ENCODE results near the gene NUTM1. TPM values are rescaled to one million over a fixed set of nuclear protein-coding genes. Genes with fewer than 3 reads are reported as not detected.
"Not testable (repeated sequence)": the region's sequence is repeated elsewhere in the genome, so short reads cannot be mapped to it uniquely, and the experiment has no call there.

Gene NUTM1
- total RNA-seq, 1 donor: under 0.01 TPM

DNA sequence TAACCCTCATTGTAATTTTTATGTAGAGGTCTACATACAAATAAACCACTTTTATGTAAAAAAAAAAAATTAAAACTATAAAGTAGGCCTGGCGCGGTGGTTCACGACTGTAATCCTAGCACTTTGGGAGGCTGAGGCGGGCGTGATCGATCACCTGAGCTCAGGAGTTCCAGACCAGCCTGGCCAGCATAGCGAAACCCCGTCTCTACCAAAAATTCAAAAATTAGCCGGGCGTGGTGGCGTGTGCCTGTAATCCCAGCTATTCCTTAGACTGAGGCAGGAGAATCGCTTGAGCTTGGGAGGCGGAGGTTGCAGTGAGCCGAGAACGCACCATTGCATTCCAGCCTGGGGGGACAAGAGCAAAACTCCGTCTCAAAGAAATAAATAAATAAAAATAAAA is 4.8 kb upstream of the NUTM1 start:
- TF ChIP-seq, protein P1, sequence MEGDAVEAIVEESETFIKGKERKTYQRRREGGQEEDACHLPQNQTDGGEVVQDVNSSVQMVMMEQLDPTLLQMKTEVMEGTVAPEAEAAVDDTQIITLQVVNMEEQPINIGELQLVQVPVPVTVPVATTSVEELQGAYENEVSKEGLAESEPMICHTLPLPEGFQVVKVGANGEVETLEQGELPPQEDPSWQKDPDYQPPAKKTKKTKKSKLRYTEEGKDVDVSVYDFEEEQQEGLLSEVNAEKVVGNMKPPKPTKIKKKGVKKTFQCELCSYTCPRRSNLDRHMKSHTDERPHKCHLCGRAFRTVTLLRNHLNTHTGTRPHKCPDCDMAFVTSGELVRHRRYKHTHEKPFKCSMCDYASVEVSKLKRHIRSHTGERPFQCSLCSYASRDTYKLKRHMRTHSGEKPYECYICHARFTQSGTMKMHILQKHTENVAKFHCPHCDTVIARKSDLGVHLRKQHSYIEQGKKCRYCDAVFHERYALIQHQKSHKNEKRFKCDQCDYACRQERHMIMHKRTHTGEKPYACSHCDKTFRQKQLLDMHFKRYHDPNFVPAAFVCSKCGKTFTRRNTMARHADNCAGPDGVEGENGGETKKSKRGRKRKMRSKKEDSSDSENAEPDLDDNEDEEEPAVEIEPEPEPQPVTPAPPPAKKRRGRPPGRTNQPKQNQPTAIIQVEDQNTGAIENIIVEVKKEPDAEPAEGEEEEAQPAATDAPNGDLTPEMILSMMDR (IDR thresholded peaks at IDR 0.05; ENCODE audit: extremely low read depth, low read depth, low read length): no peak
- peak overlapping the region; percentile 99 for H3K4me3 ChIP-seq (ENCODE audit: insufficient read depth, low read length)
- peaks cover 38% of the 10 kb centered on the region for H3K4me1 ChIP-seq (ENCODE audit: insufficient read depth, low read length)
- DNase-seq (ENCODE audit: insufficient read length, low spot score, missing footprints): no peak
- H3K27me3 ChIP-seq (ENCODE audit: insufficient read depth, low read length): no peaks in the 10 kb centered on the region
- H3K4me2 ChIP-seq (ENCODE audit: insufficient read depth, low read length): peak overlapping the region; percentile 99
- peak overlapping the region; percentile 73 for H3K27ac ChIP-seq (ENCODE audit: low read depth, low read length)
- H3K79me2 ChIP-seq (ENCODE audit: insufficient read depth, low read length): peaks cover 64% of the 10 kb centered on the region
- H3K9me3 ChIP-seq (ENCODE audit: low read depth, low read length): no peaks in the 10 kb centered on the region
- H3K36me3 ChIP-seq (ENCODE audit: insufficient read depth, low read length): peaks cover 22% of the 10 kb centered on the region
- H2AFZ ChIP-seq (ENCODE audit: low read length): peak overlapping the region; percentile 39
- peaks cover 3% of the 10 kb centered on the region for H4K20me1 ChIP-seq (ENCODE audit: insufficient read depth, low read length)

DNA sequence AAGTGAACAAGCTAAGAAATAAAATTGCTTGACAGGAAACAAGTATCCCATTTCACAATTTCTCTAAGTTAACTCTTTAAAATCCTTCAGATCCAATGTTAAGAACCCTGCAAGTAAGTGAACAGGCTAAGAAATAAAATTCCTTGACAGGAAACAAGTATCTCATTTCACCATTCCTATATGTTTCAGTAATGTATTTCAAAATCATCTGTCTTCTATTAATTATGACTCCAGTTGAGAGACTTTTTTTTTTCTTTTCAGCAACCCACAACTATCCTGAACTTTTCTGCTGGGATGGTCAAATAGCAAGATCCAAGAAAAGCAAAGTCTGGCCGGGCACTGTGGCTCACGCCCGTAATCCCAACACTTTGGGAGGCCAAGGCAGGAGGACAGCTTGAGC is 3.2 kb upstream of the NUTM1 start:
- Histone ChIP-seq H3K4me2 (ENCODE audit: insufficient read depth, low read length) (no peak overlapping the region), H2AFZ (ENCODE audit: low read length) (no peak overlapping the region), H3K36me3 (ENCODE audit: insufficient read depth, low read length) (peaks cover 22% of the 10 kb centered on the region), H4K20me1 (ENCODE audit: insufficient read depth, low read length) (peaks cover 3% of the 10 kb centered on the region), H3K79me2 (ENCODE audit: insufficient read depth, low read length) (peaks cover 58% of the 10 kb centered on the region), H3K9me3 (ENCODE audit: low read depth, low read length) (no peaks in the 10 kb centered on the region), H3K27ac (ENCODE audit: low read depth, low read length) (peak overlapping the region; percentile 3), H3K27me3 (ENCODE audit: insufficient read depth, low read length) (no peaks in the 10 kb centered on the region), H3K4me1 (ENCODE audit: insufficient read depth, low read length) (peaks cover 24% of the 10 kb centered on the region), H3K4me3 (ENCODE audit: insufficient read depth, low read length) (no peak overlapping the region)
- TF ChIP-seq, protein P1 (IDR thresholded peaks at IDR 0.05; ENCODE audit: extremely low read depth, low read depth, low read length): no peak
- no peak for DNase-seq (ENCODE audit: insufficient read length, low spot score, missing footprints)

DNA sequence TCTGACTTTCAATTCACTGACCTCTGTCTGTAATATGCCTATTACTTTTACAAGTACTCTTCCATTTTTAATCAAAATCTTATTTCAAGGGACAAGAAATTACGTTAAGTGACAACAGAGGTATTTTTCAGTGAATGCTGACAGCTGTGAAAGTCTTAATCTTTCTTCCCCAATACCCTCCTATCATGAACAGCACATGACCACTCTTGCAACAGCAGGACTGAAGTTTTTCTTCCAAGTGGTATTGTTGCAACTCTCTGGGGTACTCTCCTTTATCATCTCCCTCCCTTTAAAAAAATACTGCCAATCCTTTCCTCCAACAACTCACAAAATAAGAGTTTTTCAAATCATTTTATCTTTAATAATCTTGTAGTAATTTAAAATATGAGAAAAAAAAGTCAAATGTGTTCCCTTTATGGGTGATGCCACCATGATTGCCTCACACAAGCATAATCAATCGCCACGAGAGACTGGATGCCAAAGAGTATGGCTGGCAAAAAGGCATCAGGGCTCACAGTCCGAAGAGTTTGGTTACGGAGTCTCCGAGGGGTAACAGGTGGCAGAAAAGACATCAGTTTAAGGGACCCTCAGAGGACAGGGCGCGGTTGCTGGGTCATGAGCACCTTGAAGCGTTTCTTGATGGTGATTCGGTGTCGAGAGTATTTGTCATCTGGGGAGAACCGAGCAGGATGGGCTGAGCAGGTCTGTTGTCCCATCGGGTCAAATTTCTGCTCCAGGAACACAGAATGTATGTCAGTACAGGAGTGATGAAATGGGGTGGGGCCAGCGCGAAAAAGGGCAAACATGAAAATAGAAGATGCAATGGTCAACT is 1.5 kb upstream of the NUTM1 start:
- no peak overlapping the region for H3K27ac ChIP-seq (ENCODE audit: low read depth, low read length)
- no peaks in the 10 kb centered on the region for H3K27me3 ChIP-seq (ENCODE audit: insufficient read depth, low read length)
- H3K9me3 ChIP-seq (ENCODE audit: low read depth, low read length): no peaks in the 10 kb centered on the region
- peaks cover 3% of the 10 kb centered on the region for H4K20me1 ChIP-seq (ENCODE audit: insufficient read depth, low read length)
- peaks cover 22% of the 10 kb centered on the region for H3K36me3 ChIP-seq (ENCODE audit: insufficient read depth, low read length)
- peaks cover 45% of the 10 kb centered on the region for H3K79me2 ChIP-seq (ENCODE audit: insufficient read depth, low read length)
- no peak for DNase-seq (ENCODE audit: insufficient read length, low spot score, missing footprints)
- peak overlapping the region; percentile 96 for H3K4me3 ChIP-seq (ENCODE audit: insufficient read depth, low read length)
- no peak overlapping the region for H2AFZ ChIP-seq (ENCODE audit: low read length)
- TF ChIP-seq, protein P1 (IDR thresholded peaks at IDR 0.05; ENCODE audit: extremely low read depth, low read depth, low read length): no peak
- H3K4me2 ChIP-seq (ENCODE audit: insufficient read depth, low read length): peak overlapping the region; percentile 76
- H3K4me1 ChIP-seq (ENCODE audit: insufficient read depth, low read length): peaks cover 9% of the 10 kb centered on the region

DNA sequence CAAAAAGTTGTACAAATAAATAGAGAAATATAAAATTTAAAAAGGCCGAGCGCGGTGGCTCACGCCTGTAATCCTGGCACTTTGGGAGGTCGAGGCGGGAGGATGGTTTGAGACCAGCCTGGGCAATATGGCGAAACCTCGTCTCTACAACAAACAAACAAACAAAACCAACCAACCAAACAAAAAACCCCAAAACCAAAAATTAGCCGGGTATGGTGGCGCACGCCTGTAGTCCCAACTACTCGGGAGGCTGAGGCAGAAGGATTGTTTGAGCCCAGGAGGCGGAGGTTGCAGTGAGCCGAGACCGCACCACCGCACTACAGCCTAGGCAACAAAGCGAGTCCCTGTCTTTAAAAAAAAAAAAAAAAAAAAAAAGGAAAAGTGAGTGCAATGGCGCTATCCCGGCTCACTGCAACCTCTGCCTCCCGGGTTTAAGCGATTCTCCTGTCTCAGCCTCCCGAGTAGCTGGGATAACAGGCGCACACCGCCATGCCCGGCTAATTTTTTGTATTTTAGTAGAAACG is 840 bp upstream of the NUTM1 start:
- H2AFZ ChIP-seq (ENCODE audit: low read length): peak overlapping the region; percentile 99
- DNase-seq (ENCODE audit: insufficient read length, low spot score, missing footprints): not testable (repeated sequence)

More for the DNA sequence above, 840 bp upstream of the NUTM1 start:
- not testable (repeated sequence) for H4K20me1 ChIP-seq (ENCODE audit: insufficient read depth, low read length); H3K9me3 ChIP-seq (ENCODE audit: low read depth, low read length); H3K27me3 ChIP-seq (ENCODE audit: insufficient read depth, low read length); H3K4me1 ChIP-seq (ENCODE audit: insufficient read depth, low read length)
- Histone ChIP-seq H3K27ac (ENCODE audit: low read depth, low read length) (peak overlapping the region; percentile 90), H3K36me3 (ENCODE audit: insufficient read depth, low read length) (peaks cover 22% of the 10 kb centered on the region), H3K4me3 (ENCODE audit: insufficient read depth, low read length) (peak overlapping the region; percentile 96), H3K4me2 (ENCODE audit: insufficient read depth, low read length) (peak overlapping the region; percentile 76), H3K79me2 (ENCODE audit: insufficient read depth, low read length) (peaks cover 38% of the 10 kb centered on the region)

Measured in osteoblast (primary cell).